M059J (cell line): Measurements from ENCODE around the gene PCDHA9. TPM values are rescaled to one million over a fixed set of nuclear protein-coding genes. Genes with fewer than 3 reads are reported as not detected.
"Not testable (repeated sequence)": the region's sequence is repeated elsewhere in the genome, so short reads cannot be mapped to it uniquely, and the experiment has no call there.

Experiments
- DNase-seq: peaks from one replicate; pipeline ENCODE4 v3.0.0-alpha.2; 2012; ENCODE audit warnings: low read depth
- total RNA-seq: library from RNA; depleted of rRNA; stranded (reverse); fragments of >200 nt; shearing (Covaris generic); gene quantifications from 2 replicates; pipeline ENCODE4 v1.2.3, GENCODE V29; 2014; rRNA removed

PCDHA9 gene
- not detected in 2 replicates for total RNA-seq

- not testable (repeated sequence) for DNase-seq
Observed at GRCh38 chr5:140848139-140849102, at the start of gene PCDHA9. TSS of gene PCDHA9 (plus strand) at chr5:140848382. CDS start at chr5:140848496, 114 bp downstream.

- DNase-seq, result no peak
Observed at GRCh38 chr5:140800816-140801493, 47.2 kb upstream of the PCDHA9 start, which contains the start of gene PCDHA3. TSS of gene PCDHA3 (plus strand) at chr5:140801057.

- DNase-seq, result no peak
Observed at GRCh38 chr5:140801494-140801841, 46.7 kb upstream of the PCDHA9 start.

GRCh38 chr5:140802381-140802780, 45.8 kb upstream of the PCDHA9 start:
- DNase-seq, result not testable (repeated sequence)

- DNase-seq, result no peak
Observed at GRCh38 chr5:140802781-140803271, 45.4 kb upstream of the PCDHA9 start.

- no peak for DNase-seq
Observed at GRCh38 chr5:140806834-140807775, 41.1 kb upstream of the PCDHA9 start, which contains the start of gene PCDHA4. TSS of gene PCDHA4 (plus strand) at chr5:140807068.

GRCh38 chr5:140808241-140808888, 39.8 kb upstream of the PCDHA9 start:
- DNase-seq, result not testable (repeated sequence)

- DNase-seq, result no peak
Observed at GRCh38 chr5:140808889-140809291, 39.3 kb upstream of the PCDHA9 start.

- no peak for DNase-seq
Observed at GRCh38 chr5:140821375-140822280, 26.6 kb upstream of the PCDHA9 start, which contains the start of gene PCDHA5. TSS of gene PCDHA5 (plus strand) at chr5:140821613.

- DNase-seq, result no peak
Observed at GRCh38 chr5:140822281-140822629, 25.9 kb upstream of the PCDHA9 start.

- DNase-seq, result not testable (repeated sequence)
Observed at GRCh38 chr5:140822969-140823368, 25.2 kb upstream of the PCDHA9 start.

GRCh38 chr5:140823475-140823874, 24.7 kb upstream of the PCDHA9 start:
- no peak for DNase-seq

GRCh38 chr5:140827704-140828361, 20.3 kb upstream of the PCDHA9 start, which contains the start of gene PCDHA6:
TSS of gene PCDHA6 (plus strand) at chr5:140827960. CDS start at chr5:140828092, 132 bp downstream.
- no peak for DNase-seq

GRCh38 chr5:140828362-140828737, 19.8 kb upstream of the PCDHA9 start:
- DNase-seq, result no peak

- not testable (repeated sequence) for DNase-seq
Observed at GRCh38 chr5:140829511-140830501, 18.4 kb upstream of the PCDHA9 start.

GRCh38 chr5:140833993-140834392, 14.2 kb upstream of the PCDHA9 start, which contains the start of gene PCDHA7:
TSS of gene PCDHA7 (plus strand) at chr5:140834269. CDS start at chr5:140834384, 115 bp downstream.
- peak; percentile 8 for DNase-seq

- not testable (repeated sequence) for DNase-seq
Observed at GRCh38 chr5:140834439-140835008, 13.7 kb upstream of the PCDHA9 start.
